ENCODE measurements around the gene TIAM2. TPM values are rescaled to one million over a fixed set of nuclear protein-coding genes. Genes with fewer than 3 reads are reported as not detected.

Gene TIAM2
- total and polyA plus RNA-seq, 4 donors = 1.6 to 19.9 (median 11.6) TPM

- ATAC-seq (ENCODE audit: low FRiP score) = no peak
- H3K27ac ChIP-seq (ENCODE audit: low read depth in 1 of 2, low read length in 2 of 2) = no peak overlapping the region
- H3K4me3 ChIP-seq (ENCODE audit: low read length in 2 of 2) = no peak overlapping the region
- DNase-seq = no peak
- no peaks in the 10 kb centered on the region for H3K27me3 ChIP-seq (ENCODE audit: control insufficient read depth in 1 of 2, insufficient read depth in 2 of 2, low read length in 1 of 2)
- H3K4me1 ChIP-seq (ENCODE audit: control insufficient read depth in 1 of 2, insufficient read depth in 2 of 2, low read length in 2 of 2) = no peaks in the 10 kb centered on the region
- 90 to 95% methylated on average over 2 of the region's 2 CpGs for WGBS, 2 donors
- H3K9me3 ChIP-seq (ENCODE audit: control insufficient read depth, low read length) = no peaks in the 10 kb centered on the region
- intact Hi-C loops (cut with DNase I) = no loop called here
- H3K36me3 ChIP-seq (ENCODE audit: control insufficient read depth in 1 of 2, insufficient read depth in 2 of 2, low read length in 1 of 2) = peaks cover 0 to 5% of the 10 kb centered on the region in 2 donors
Measured at GRCh38 chr6:155301867-155302266, 306.8 kb downstream of the TIAM2 start.

- Histone ChIP-seq H3K27me3 (ENCODE audit: control insufficient read depth in 1 of 2, insufficient read depth in 2 of 2, low read length in 1 of 2) (no peaks in the 10 kb centered on the region), H3K36me3 (ENCODE audit: control insufficient read depth in 1 of 2, insufficient read depth in 2 of 2, low read length in 1 of 2) (peaks cover 0 to 3% of the 10 kb centered on the region in 2 donors), H3K4me1 (ENCODE audit: control insufficient read depth in 1 of 2, insufficient read depth in 2 of 2, low read length in 2 of 2) (no peaks in the 10 kb centered on the region), H3K27ac (ENCODE audit: low read depth in 1 of 2, low read length in 2 of 2) (no peak overlapping the region), H3K9me3 (ENCODE audit: control insufficient read depth, low read length) (no peaks in the 10 kb centered on the region), H3K4me3 (ENCODE audit: low read length in 2 of 2) (no peak overlapping the region)
- intact Hi-C loops (cut with DNase I) = no loop called here
- 38 to 57% methylated on average over 4 of the region's 4 CpGs for WGBS, 2 donors
- DNase-seq (no peak), ATAC-seq (ENCODE audit: low FRiP score) (no peak)
Measured at GRCh38 chr6:155303361-155303870, 308.3 kb downstream of the TIAM2 start.

GRCh38 chr6:155306958-155307357 lies 311.8 kb downstream of the TIAM2 start:
- Histone ChIP-seq H3K27ac (ENCODE audit: low read depth in 1 of 2, low read length in 2 of 2) (no peak overlapping the region), H3K9me3 (ENCODE audit: control insufficient read depth, low read length) (no peaks in the 10 kb centered on the region), H3K4me3 (ENCODE audit: low read length in 2 of 2) (no peak overlapping the region), H3K36me3 (ENCODE audit: control insufficient read depth in 1 of 2, insufficient read depth in 2 of 2, low read length in 1 of 2) (peaks cover 0 to 3% of the 10 kb centered on the region in 2 donors), H3K27me3 (ENCODE audit: control insufficient read depth in 1 of 2, insufficient read depth in 2 of 2, low read length in 1 of 2) (no peaks in the 10 kb centered on the region), H3K4me1 (ENCODE audit: control insufficient read depth in 1 of 2, insufficient read depth in 2 of 2, low read length in 2 of 2) (no peaks in the 10 kb centered on the region)
- intact Hi-C loops (cut with DNase I) = no loop called here
- ATAC-seq (ENCODE audit: low FRiP score) (no peak), DNase-seq (no peak)
- 92 to 94% methylated on average over 2 of the region's 2 CpGs for WGBS, 2 donors

Measured in aorta (tissue), 5 donors.